ENCODE results near the gene PTPRN2.

Gene PTPRN2

DNA sequence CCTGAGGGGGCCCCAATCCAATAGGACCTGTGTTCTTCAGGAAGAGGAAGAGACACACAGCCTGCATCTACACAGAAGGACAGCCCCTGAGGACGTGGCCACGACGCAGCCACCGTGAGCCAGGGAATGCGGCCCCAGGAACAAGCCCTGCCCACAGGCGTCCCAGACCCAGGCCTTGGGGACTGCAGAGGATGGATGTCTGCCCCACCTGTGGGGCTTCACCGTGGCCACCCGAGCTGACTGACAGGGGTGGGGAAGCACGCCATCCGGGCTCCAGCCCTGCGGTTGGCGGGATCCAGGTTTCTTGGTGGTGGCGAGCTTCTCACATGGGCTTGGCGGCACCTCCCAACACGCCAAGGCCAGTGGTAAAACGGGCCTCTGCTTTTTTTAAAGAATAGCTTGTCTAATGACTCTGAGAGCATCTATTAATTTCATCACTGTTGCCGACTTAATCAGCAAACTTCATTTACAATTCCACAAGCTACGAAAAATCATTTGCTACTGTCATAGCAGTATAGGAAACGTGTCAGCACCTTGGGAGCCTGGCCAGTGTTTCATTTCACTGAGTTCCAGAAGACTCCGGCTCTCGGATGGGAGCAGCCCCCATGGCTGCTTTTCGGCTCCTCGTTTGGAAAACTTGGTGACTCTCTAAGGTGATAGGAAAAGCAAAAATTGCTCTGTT is 584.0 kb downstream of the PTPRN2 start:
- no peak for DNase-seq (ENCODE audit: extremely low spot score)
- ChIA-PET CTCF (no interaction called here), POLR2A (no interaction called here)
- no peak for TF ChIP-seq TARDBP (IDR thresholded peaks at IDR 0.05)
- TF ChIP-seq NFRKB (IDR thresholded peaks at IDR 0.05) = no peak
- TF ChIP-seq ARNT (IDR thresholded peaks at IDR 0.05) = no peak
- TF ChIP-seq ZNF384 (IDR thresholded peaks at IDR 0.05) = no peak
- no peak for TF ChIP-seq SP1 (IDR thresholded peaks at IDR 0.05)
- no peak for TF ChIP-seq BHLHE40 (IDR thresholded peaks at IDR 0.05; ENCODE audit: borderline replicate concordance)
- no peak for TF ChIP-seq FOXA1 (IDR thresholded peaks at IDR 0.05)
- TF ChIP-seq ELF4 (IDR thresholded peaks at IDR 0.05) = no peak
- no peak for TF ChIP-seq FOXK2 (IDR thresholded peaks at IDR 0.05)
- TF ChIP-seq, protein P1, sequence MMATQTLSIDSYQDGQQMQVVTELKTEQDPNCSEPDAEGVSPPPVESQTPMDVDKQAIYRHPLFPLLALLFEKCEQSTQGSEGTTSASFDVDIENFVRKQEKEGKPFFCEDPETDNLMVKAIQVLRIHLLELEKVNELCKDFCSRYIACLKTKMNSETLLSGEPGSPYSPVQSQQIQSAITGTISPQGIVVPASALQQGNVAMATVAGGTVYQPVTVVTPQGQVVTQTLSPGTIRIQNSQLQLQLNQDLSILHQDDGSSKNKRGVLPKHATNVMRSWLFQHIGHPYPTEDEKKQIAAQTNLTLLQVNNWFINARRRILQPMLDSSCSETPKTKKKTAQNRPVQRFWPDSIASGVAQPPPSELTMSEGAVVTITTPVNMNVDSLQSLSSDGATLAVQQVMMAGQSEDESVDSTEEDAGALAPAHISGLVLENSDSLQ (IDR thresholded peaks at IDR 0.05) = no peak
- no peak for TF ChIP-seq L3MBTL2 (conservative IDR thresholded peaks at IDR 0.05)
- no peak for TF ChIP-seq HDGF (IDR thresholded peaks at IDR 0.05; ENCODE audit: borderline replicate concordance)
- no peak for TF ChIP-seq FOXM1 (IDR thresholded peaks at IDR 0.05; ENCODE audit: borderline replicate concordance)
- no peak for TF ChIP-seq LEF1 (IDR thresholded peaks at IDR 0.05; ENCODE audit: borderline replicate concordance)
- TF ChIP-seq CTBP1 (IDR thresholded peaks at IDR 0.05; ENCODE audit: borderline replicate concordance) = no peak
- no peak for TF ChIP-seq SUZ12 (IDR thresholded peaks at IDR 0.05)

DNA sequence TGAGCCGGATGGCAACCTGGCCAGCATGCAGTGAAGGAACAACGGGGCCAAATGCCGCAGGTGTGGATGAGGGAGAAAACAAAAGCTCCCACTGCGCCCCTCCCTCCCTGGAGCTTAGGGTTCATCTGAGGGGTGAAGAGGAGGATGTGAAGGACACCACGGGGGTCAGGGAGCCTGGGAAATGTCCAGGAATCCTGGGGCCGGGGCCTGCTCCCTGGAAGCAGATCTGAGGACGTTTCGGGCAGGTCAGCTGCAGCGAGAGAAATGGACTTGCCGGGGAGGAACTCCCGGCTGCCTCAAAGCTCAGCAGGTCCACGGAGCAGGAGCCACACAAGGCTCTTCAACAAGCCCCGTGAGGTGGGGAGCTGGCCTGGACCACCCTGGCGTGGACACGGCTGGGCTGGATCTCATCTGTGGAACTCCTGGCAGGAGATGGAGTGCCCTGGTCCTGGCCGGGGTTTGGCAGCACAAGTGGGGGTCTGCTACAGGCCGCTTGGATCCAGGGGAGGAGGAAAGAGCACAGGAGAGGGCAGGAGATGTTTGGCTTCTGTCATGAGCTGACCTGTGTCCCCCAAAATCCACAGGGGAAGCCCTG is 585.0 kb downstream of the PTPRN2 start:
- DNase-seq (ENCODE audit: extremely low spot score) = no peak
- POLR2A ChIA-PET = no interaction called here
- CTCF ChIA-PET = no interaction called here
- TF ChIP-seq L3MBTL2 (conservative IDR thresholded peaks at IDR 0.05) (no peak), FOXK2 (IDR thresholded peaks at IDR 0.05) (no peak), HDGF (IDR thresholded peaks at IDR 0.05; ENCODE audit: borderline replicate concordance) (no peak), SP1 (IDR thresholded peaks at IDR 0.05) (no peak), CTBP1 (IDR thresholded peaks at IDR 0.05; ENCODE audit: borderline replicate concordance) (no peak), NFRKB (IDR thresholded peaks at IDR 0.05) (no peak), ARNT (IDR thresholded peaks at IDR 0.05) (no peak), BHLHE40 (IDR thresholded peaks at IDR 0.05; ENCODE audit: borderline replicate concordance) (no peak), FOXA1 (IDR thresholded peaks at IDR 0.05) (no peak), LEF1 (IDR thresholded peaks at IDR 0.05; ENCODE audit: borderline replicate concordance) (no peak), ELF4 (IDR thresholded peaks at IDR 0.05) (no peak), FOXM1 (IDR thresholded peaks at IDR 0.05; ENCODE audit: borderline replicate concordance) (no peak), TARDBP (IDR thresholded peaks at IDR 0.05) (no peak), ZNF384 (IDR thresholded peaks at IDR 0.05) (no peak), SUZ12 (IDR thresholded peaks at IDR 0.05) (no peak)
- TF ChIP-seq, protein P1 (IDR thresholded peaks at IDR 0.05) = no peak

DNA sequence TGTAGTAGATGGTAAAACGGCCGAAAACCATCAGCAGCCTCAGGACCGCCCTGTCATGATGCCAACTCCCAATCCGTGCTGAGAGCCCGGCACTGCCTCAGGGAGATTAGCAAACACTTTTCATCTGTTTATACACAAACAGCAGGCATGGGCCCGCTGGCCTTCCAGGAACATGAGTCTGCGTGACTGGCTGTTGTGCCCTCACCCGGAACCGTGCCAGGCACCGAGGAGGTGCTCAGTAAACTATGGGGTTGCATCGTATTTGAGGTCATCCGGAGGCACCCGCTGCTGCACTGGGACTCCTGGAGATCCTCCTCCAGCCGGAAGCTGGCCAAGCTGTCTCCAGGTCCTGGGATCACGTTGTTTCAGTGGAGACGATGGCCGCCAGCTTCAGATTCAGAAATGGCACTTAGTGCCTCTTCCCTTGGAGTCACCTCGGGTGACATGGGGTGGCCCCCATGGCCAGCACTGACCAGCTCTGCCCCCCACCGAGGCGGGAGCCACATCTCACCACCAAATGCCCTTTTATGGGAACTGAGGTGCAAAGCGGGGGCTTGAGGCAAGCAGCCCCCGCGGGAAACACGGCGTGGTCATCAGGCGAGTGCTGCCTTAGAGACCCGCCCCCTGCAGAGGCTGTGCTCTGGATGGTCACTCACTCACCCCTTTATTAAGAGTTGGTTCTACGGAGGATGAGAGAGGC is 585.9 kb downstream of the PTPRN2 start:
- ChIA-PET POLR2A (interaction anchor here (0.6 kb wide), 1 partner anchor 227 kb away, joined by 3 read pairs; no protein-coding TSS in a partner anchor), CTCF (no interaction called here)
- TF ChIP-seq SUZ12 (IDR thresholded peaks at IDR 0.05) = no peak
- DNase-seq (ENCODE audit: extremely low spot score) = no peak

DNA sequence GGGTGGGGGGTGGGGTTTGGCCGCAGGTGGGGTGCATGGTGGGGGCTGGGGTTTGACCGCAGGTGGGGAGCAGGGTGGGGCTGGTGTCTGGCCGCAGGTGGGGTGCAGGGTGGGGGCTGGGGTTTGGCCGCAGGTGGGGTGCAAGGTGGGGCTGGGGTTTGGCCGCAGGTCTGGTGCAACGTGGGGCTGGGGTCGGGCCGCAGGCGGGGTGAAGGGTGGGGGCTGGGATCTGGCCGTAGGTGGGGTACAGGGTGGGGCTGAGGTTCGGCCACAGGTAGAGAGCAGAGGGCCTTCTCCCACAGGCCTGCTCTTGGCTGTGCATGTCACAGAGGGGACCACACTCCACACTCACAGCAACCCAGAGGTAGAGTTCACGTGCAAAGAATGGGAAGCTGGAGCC is 586.6 kb downstream of the PTPRN2 start:
- no peak for DNase-seq (ENCODE audit: extremely low spot score)
- no peak for TF ChIP-seq NFRKB (IDR thresholded peaks at IDR 0.05)
- TF ChIP-seq ZNF384 (IDR thresholded peaks at IDR 0.05) = no peak
- no peak for TF ChIP-seq SP1 (IDR thresholded peaks at IDR 0.05)
- TF ChIP-seq FOXA1 (IDR thresholded peaks at IDR 0.05) = no peak
- TF ChIP-seq FOXM1 (IDR thresholded peaks at IDR 0.05; ENCODE audit: borderline replicate concordance) = no peak
- no peak for TF ChIP-seq CTBP1 (IDR thresholded peaks at IDR 0.05; ENCODE audit: borderline replicate concordance)
- TF ChIP-seq L3MBTL2 (conservative IDR thresholded peaks at IDR 0.05) = no peak
- no peak for TF ChIP-seq ARNT (IDR thresholded peaks at IDR 0.05)
- no peak for TF ChIP-seq FOXK2 (IDR thresholded peaks at IDR 0.05)
- TF ChIP-seq BHLHE40 (IDR thresholded peaks at IDR 0.05; ENCODE audit: borderline replicate concordance) = no peak
- ChIA-PET CTCF (no interaction called here), POLR2A (no interaction called here)

DNA sequence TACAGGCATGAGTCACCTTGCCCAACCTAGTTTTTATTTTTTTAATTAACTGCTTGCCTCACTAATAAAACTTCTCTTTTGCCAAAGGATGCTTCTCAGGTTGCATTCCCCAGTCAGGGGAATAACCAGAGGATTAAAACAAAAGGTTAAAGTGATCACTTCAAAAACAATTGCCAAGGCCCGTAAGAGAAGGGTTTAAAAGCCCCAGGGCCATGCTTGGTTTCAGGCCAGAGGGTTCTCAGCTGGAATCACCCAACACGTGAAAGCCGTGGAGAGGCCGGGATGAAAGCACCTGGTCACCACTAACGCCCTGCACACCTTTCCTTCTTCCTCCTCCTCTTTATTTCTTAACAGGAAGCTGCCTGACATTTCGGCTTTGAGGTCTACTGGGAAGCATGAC is 587.5 kb downstream of the PTPRN2 start:
- POLR2A ChIA-PET = no interaction called here

DNA sequence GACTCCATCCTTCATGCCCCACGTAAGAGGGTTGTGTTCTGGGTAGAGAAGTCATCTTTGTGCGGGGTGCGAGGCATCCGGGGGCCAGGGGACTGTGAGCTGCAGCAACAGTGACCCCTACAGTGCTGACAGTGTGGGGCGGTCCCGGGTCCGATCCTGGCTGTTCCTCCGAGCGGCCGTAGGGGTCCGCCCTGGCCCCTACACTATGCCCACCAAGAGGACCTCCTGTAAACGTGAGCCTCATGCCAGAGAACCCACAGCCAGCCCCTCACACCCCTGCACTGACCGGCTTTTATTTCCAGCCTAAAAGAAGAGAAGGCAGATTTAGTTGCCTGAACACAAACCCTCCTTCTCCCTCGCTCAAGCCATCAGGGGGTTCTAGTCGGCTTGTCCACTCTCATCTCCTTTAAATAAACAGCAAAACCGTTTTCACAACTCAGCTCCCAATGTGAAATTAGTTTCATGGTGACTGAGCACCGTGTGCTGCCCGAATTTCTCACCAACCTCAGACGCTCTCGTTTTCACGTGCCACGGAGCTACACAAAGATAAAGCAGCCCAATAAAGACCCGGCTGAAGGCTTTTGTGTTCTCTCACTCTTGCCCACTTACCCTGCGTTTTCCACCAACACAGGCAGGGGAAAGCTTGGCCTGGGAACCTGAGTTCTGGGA is 588.6 kb downstream of the PTPRN2 start:
- ChIA-PET POLR2A (no interaction called here), CTCF (no interaction called here)
- DNase-seq (ENCODE audit: extremely low spot score) = no peak
- no peak for TF ChIP-seq FOXM1 (IDR thresholded peaks at IDR 0.05; ENCODE audit: borderline replicate concordance)
- no peak for TF ChIP-seq TARDBP (IDR thresholded peaks at IDR 0.05)
- TF ChIP-seq ELF4 (IDR thresholded peaks at IDR 0.05) = no peak
- no peak for TF ChIP-seq ARNT (IDR thresholded peaks at IDR 0.05)
- TF ChIP-seq, protein P1 (IDR thresholded peaks at IDR 0.05) = no peak
- TF ChIP-seq HDGF (IDR thresholded peaks at IDR 0.05; ENCODE audit: borderline replicate concordance) = no peak
- TF ChIP-seq FOXK2 (IDR thresholded peaks at IDR 0.05) = no peak
- no peak for TF ChIP-seq SUZ12 (IDR thresholded peaks at IDR 0.05)
- no peak for TF ChIP-seq L3MBTL2 (conservative IDR thresholded peaks at IDR 0.05)

More for the DNA sequence above, 587.5 kb downstream of the PTPRN2 start:
- TF ChIP-seq SP1 (IDR thresholded peaks at IDR 0.05) = no peak
- no peak for TF ChIP-seq ARNT (IDR thresholded peaks at IDR 0.05)
- TF ChIP-seq FOXM1 (IDR thresholded peaks at IDR 0.05; ENCODE audit: borderline replicate concordance) = no peak
- CTCF ChIA-PET = interaction anchor here (0.6 kb wide), 1 partner anchor 106 kb away, joined by 3 read pairs; no protein-coding TSS in a partner anchor
- DNase-seq (ENCODE audit: extremely low spot score) = no peak
